Measurements from ENCODE around the gene MOB1B.

The MOB1B gene

GRCh38 chr4:70915036-70915815 lies 13.1 kb downstream of the MOB1B start:
- no peak for DNase-seq

GRCh38 chr4:70915874-70916559 lies 13.8 kb downstream of the MOB1B start:
- no peak for DNase-seq

GRCh38 chr4:70920592-70920991 lies 18.4 kb downstream of the MOB1B start:
- DNase-seq = no peak

DNA sequence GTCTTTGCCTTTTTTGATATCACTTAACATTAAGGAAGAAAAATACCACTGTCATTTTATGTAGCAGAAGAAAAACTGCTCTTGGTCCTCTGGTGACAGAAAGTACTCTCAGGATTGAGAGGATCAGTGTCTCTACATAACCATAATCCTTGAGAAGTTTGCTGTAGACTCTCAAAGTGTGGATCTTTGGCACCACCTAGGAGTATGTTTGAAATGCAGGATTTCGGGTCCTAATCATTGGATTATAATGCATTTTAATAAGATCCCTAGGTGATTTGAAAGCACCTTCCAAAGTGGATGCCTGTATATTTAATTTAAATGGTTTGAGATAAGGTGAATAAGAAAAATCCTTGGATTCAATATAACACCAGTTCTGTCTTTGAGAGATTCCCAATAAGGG lies 23.2 kb downstream of the MOB1B start:
- DNase-seq = no peak

DNA sequence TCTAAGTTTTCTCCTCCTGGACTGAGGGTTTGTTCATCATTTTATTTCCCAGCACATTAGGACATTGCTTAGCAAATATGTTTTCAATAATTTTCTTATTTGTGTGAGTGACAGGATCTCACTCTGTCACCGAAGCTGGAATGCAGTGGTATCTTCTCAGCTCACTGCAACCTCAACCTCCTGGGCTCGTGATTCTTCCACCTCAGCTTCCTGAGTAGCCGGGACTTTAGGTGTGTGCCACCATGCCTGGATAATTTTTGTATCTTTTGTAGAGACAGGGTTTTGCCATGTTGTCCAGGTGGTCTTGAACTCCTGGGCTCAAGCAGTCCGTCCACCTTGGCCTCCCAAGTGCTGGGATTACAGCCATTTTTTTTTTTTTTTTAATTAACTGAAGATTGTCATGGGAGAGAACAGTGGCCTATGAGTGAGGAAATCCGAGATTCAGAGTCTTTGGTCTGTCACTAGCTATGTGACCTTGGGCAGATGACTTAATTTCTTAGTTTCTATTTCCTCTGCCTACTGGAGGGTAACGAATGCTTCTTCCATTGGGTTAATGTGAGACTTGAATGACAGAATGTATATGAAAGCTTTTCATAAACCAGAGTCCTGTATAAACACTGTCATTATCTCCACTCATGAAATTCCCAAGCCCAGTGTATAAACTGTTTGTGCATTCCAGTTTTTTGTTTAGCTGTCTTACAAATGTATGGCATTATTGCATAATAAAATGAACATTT lies 23.9 kb downstream of the MOB1B start:
- no peak for DNase-seq

DNA sequence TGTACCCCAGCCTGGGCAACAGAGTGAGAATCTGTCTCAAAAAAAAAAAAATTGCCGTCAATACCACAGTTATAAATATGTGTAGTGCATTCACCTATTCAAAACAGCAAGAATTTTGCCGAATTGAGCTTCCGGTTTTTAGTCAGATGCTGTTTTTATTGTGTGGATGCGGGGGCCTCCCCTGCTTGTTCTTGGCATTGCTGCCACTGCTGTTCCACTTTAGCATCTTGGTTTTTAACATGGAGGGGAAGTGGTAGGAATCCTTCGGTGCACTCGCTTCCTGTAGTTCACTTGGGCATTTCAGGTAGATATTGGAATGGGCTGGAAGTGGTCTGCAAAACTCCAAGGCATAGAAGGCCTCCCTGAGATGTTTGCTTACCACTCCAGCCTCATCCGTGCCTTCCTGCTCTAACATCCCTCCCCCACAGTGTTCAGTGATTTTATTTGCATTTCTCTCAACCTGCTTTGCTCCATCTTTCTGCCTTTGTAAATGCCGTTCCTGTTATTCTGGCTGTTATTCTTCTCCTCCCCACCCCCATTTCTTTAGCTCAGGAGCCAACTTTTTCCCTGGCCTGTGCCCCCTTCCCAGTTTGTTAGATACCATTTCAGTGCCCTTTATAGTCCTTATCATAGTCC lies 25.5 kb downstream of the MOB1B start:
- no peak for DNase-seq

DNA sequence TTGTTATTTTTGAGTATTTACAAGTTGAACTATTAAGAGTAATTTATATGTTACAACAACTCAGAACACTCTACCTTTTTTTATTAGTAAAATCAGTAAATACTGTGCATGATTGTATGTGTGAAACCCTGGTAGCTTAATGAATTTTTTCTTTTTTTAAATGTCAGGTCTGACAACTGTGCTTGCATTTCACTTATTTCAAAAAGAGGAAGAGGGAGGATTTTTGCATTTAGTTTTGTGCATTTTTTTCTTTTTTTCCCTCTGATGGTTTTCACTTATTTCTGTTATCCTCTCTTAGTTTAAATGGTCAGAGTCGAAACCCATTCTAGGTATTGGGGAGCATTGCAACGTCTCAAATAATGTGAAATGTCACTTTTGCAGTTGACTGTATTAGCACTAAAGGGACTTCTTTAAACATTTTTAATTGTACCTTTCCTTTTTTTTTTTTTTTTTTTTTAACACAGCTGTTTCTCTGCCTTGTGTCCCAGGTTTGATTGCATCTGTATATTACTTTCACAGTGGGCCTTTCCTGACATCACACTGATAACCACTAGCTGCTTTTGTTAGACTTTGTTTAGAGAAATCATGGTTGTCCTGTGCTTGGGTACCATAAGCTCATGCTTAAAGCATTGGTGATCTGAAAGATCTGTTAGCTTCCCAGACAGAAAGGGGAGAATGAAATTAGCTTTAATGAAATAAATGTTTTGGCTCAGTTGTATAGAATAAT lies 28.5 kb downstream of the MOB1B start:
- DNase-seq = no peak

DNA sequence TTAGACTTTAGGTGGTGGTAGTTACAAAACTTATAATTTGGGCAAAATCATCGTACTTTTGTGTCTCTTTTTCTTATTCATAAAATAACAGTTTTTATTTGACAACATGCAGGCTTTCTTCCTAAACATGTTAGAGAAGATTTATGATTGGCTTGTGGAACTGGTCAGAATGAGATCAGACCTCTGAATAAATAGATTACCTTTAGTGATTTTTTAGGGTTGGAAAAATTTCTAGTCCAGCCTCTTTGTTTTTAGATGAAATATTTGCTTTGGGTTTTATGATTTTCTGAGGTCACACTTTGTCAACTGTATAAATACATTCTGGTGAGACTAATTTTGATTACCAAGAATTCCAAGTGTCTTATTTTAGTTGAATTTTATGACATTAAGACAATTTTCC lies 29.2 kb downstream of the MOB1B start:
- no peak for DNase-seq

DNA sequence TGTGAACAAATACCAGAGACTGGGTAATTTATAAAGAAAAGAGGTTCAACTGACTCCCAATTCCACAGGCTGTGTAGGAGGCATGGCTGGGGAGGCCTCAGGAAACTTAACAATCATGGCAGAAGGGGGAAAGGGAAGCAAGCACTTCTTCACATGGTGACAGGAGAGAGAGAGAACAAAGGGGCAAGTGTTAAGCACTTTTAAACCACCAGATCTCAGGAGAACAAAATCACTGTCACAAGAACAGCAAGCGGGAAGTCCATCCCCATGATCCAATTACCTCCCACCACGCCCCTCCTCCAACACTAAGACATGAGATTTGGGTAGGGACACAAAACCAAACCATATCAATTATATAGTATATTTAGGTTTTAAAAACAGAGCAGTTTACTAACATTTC lies 30.8 kb downstream of the MOB1B start:
- no peak for DNase-seq

DNA sequence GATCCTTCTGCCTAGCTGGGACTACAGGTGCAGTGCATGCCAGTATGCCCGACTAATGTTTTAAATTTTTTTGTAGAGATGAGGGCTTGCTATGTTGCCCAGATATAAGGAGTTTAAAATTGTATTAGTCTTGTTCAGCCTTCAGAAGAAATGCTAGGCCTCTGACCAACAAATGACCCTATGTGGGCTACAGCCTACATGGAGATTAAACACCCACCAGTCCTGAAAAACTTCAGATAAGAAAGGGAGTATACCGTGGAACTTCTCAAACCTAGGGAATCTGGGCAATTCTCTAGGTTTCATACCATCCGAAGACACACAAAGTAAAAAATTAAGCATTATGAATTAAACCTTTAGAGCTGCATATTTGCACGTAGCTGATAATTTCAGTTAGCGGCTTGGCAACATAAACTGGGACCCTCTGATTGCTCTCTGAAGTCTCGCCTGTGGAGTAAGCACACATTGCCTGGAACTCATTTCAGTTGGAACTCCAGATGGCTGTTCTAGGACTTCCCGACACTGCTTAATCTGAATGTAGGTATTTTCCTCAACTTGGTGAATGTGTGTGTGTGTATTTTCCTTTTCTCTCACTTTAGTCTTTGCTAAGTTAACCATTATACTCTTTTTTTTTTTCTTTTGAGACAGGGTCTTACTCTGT lies 33.0 kb downstream of the MOB1B start:
- DNase-seq = no peak

GRCh38 chr4:70936200-70936787 lies 34.1 kb downstream of the MOB1B start:
- no peak for DNase-seq

GRCh38 chr4:70938086-70938485 lies 35.9 kb downstream of the MOB1B start:
- DNase-seq = no peak

GRCh38 chr4:70940134-70940533 lies 38.0 kb downstream of the MOB1B start:
- DNase-seq = no peak

GRCh38 chr4:70943114-70943513 lies 40.9 kb downstream of the MOB1B start:
- no peak for DNase-seq

- DNase-seq = no peak
These were observed 42.9 kb downstream of the MOB1B start for GRCh38 chr4:70945046-70945445.

DNA sequence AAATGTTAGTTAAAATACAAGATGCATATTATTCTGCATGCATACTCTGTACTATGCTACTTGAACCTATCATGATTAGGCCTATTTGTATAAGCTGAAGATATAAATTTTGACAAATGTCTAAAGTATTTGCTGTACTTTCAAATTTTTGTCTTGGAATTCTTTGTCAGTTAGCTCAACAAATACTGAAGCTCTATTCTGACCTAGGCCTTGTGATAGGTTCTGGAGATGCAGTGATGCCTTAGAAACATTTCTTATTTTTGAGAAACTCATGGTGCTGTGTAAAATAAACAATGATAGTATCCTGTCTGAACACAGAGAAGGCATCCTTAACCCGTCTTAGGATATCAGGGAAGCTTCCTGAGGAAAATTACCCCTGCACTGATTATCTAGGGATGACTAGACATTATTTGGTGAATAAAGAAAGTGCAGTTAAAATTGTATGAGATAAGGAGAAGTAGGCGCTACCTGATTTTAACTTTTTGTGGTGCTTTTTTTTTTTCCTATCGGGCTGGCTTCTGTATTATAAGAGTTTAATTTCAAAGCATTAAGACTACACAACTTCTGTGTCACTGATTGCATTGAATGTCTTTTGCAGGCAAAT lies 43.4 kb downstream of the MOB1B start:
- DNase-seq = no peak

DNA sequence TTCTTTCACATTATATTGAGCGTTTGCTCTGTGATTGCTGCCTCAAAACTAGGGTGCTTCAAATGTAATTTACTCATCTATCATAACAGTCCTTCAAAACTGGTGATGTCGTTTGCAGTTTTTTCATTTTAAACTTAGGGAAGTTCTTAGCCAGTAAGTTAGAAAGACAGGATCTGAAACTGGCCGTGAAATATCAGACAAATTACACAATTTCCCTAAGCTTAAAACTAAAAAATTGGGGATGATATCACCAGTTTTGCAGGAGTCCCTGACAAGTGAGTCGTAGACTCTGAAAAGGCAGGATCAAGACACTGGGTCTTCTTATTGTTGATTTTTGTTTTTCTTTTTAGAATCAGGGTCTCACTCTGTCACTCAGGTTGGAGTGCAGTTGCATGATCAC lies 44.8 kb downstream of the MOB1B start:
- DNase-seq = no peak

GRCh38 chr4:70948665-70949260 lies 46.6 kb downstream of the MOB1B start:
- no peak for DNase-seq

- no peak for DNase-seq
These were observed 51.9 kb downstream of the MOB1B start for GRCh38 chr4:70954032-70954431.

DNA sequence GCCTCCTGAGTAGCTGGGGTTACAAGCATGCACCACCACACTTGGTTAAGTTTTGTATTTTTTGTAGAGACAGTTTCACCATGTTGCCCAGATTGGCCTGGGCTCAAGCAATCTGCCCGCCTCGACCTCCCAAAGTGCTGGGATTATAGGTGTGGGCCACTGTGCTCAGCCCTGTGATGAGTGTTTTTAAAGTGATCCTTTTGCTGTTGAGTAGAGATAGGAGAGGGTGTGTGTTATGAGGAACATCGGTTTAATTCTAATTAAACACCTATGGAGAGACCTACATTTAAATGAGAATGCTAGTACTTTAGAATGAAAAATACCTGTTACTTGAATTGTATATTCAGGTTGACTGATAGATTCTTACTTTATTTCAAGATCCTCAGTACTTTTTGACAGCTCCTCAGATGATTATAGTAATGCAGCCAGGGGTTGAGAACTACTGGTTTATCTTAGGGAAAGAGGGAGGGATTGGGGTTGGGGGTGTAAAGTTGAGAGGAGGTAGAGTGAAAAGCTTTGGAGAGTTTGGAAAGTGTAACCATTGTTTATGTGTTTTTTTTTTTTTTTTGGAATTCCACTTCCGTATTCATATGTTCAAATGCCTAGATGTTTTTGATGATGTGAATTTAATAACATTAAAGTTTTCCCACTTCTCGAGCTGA lies 54.5 kb downstream of the MOB1B start:
- DNase-seq = no peak
